ELF-1 (cell line): ENCODE measurements around the gene PTPRM.
A peak's percentile ranks its signal among the peaks of the same experiment; 100 is the strongest.
"Not testable (repeated sequence)": the region's sequence is repeated elsewhere in the genome, so short reads cannot be mapped to it uniquely, and the experiment has no call there.

Experiments
- DNase-seq: peaks from one replicate; pipeline ENCODE4 v3.0.0-alpha.2; 2016; ENCODE audit warnings: low read depth, low spot score

Gene PTPRM

DNA sequence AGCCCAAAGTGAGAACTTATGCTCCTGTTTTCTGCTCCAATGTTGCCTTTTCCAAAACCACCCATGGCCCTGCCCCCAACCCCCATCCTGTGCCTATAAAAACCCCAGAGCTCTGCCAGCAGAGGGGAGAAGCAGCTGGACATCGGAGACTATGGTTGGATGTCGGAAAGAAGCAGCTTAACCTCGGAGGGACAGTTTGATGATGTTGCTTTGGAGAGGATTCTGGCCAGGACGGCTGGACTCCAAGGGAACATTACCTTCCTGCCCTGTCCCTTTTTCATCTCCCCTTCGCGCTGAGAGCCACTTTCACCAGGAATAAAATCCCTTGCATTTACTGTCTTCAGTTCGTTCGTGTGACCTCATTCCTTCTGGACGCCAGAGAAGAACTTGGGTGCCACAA is 158.4 kb downstream of the PTPRM start:
- DNase-seq, result no peak

DNA sequence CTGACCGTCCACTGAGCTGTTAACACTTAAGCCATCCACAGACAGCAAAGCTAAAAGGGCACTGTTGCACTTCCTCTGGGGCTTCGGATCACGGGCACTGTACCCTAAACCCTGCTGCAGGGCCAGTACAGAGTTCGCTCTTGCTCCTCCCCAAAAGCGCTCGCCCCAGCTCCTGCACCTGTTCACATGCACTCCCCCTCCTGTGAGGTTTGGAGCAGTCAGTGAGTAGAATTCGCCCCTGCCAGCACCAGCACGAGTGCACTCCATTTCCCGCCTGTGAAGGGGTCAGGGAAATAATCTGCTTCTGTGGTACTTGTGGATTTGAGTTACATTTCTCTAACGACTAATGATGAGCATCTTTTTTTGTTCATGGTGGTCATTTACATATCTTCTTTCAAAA is 158.8 kb downstream of the PTPRM start:
- no peak for DNase-seq

DNA sequence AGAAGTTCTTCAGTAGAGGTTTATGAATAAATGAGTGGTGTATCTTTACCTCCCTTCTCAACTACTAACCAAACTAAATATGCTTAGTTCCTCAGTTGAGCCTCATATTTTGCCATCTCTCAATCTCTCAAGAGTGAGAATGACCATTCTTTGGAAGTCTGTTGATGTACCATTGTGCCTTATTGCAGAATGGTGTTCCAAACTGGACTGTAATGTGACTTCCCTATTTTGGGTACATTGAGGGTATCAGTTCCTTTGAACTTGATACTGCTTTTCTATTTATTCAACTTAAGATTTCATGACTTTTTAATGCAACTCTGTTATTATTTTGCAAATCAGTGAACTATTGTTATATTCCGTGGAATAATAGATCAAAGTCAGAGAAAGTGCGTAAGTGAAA is 159.4 kb downstream of the PTPRM start:
- no peak for DNase-seq

DNA sequence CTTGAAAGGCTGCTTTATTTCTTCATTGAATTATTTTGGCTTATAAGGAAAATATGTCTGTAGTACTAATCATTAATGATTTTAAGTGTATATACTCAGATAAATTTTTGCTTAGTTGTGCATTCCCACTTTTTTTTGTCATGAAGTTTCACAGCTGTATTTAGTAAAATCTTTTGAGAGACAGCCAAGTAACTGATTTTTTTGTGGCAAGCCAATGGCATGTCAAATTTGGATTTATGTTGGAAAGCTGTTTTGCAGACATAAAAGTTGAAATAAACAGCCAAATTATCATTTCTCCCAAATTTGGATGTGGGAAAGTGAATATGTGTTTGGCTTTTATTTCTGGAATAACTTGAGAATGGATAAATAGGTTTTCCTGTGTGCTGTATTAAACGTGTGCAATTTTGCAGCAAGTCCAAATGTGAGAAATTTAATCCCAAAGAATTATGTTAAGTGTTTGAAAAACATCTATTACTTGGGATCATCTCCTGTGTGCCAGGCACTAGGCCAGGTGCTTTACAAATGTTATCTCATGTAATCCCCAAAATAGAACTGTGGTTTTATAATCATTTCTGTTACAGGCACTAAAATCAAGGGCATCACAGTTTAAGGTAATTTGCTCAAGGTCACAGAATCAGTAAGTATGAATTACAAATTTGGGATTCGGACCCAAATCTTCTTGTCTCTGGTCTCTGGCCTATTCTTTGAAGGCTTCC is 160.4 kb downstream of the PTPRM start:
- DNase-seq, result no peak

DNA sequence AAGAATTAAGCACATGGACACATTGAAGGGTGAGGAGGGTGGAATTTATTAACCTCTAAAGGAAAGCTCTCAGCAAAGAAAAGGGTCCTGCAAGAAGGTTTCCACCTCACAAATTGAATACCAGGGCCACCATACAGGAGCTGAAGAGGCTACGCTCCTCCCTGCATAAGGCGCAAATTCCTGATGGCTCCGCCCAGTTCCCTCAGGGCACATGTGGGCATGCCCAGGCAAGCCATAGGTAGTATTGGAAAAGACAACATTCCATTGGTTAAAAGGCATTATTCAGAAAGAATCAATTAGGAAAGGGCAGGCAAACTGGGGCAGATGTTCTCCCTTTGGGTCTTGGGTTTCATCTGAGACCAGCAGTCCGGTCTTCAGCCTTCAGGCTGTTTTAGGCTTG is 161.2 kb downstream of the PTPRM start:
- peak; percentile 83 for DNase-seq

DNA sequence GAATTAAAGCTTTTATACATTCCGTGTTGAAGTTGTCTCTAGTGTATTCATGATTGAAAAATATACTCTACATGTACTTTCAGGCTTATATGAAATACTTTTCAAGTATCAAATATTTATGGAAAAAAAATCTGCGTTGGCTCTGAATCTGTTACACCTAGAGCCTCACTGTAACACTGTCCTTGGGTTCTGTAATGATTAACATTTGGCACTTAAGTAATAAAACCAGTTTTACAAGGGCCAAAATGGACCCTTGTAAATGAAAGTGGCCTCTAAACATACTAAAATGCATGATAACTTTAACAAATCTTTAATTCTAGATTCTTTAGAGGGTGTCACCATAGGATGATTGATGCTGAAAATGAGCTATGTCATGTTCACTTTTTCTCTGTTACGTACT is 162.8 kb downstream of the PTPRM start:
- no peak for DNase-seq

DNA sequence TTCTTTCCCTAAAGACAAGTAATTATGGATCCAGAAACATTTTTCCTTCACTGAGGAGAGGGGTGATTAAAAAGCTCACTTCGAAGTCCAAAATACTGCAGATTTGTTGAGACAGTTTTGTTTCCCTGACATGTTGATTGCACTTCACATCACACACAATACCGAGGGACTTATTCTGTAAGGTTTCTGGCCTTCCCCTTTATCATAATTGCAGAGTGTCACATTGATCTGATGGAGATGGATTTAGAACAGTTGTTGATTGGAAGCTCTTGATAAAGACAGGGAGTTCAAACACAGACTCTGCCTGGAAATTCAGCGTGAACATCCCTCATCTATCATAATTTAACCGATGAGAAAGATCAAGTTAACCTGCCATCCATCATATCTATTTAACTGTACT is 163.6 kb downstream of the PTPRM start:
- no peak for DNase-seq

DNA sequence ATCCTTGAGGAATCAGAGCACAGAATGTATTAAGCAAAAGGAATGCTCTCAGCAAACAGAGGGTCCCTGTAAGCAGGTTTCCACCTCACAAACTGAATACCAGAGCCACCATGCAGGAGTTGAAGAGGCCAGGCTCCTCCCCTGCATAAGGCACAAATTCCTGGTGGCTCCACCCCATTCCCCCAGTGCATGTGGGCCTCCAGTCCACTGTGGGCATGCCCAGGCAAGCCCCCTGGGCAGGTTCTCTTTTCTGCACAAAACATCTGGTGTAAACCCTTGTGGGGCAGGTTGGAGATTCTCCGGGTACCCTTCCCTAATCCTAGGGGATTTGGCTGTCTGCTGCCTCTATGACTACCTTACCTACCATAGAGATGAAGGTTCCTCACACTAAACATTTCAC is 166.5 kb downstream of the PTPRM start:
- peak; percentile 32 for DNase-seq

DNA sequence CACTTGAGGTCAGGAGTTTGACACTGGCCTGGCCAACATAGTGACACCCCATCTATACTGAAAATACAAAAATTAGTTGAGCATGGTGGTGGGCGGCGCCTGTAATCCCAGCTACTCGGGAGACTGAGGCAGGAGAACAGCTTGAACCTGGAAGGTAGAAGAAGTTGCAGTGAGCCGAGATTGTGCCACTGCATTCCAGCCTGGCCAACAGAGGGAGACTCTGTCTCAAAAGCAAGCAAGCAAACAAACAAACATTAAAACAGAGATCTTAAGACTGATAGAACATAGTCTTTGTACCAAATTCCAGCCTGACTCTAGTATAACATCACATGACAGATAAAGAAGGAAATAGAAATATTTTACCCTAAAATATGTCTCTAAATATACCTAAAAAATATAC is 168.1 kb downstream of the PTPRM start:
- DNase-seq, result no peak

DNA sequence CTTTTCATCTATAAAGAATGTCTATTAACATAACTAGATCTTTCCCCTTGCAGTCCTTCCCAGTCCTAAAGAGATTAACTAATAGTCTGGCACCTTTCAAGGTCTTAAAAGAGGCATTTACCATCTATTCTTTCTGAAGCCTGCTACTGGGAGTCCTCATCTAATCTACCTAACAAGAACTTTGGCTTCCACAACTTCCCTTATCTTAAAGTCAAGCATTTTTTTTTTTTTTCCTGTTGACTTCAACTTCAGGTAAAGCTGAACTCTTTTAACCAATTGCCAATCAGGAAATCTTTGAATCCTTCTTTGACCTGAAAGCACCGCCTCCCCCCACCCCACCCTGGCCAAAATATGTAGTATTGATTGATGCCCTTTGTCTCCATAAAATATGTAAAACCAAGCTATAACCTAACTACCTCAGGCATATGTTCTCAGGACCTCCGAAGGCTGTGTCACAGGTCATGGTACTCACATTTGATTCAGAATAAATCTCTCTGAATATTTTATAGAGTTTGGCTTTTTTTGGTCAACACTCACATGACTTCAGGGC is 168.6 kb downstream of the PTPRM start:
- no peak for DNase-seq

DNA sequence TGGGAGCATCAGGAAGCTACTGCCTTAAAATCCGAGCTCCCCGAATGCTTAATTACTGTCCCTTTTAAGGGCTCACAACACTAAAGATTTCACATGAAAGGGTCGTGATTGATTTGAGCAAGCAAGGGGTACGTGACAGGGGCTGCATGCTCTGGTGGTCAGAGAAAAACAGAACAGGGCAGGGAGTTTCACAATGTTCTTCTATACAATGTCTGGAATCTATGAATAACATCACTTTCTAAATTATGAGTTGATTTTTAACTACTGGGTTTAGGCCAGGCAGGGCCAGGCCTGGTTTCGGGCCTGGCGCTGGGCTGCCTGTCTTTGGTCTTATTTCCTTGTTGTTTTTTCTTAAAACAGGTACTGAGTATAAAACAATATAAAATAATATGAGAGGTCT is 169.4 kb downstream of the PTPRM start:
- DNase-seq, result not testable (repeated sequence)

DNA sequence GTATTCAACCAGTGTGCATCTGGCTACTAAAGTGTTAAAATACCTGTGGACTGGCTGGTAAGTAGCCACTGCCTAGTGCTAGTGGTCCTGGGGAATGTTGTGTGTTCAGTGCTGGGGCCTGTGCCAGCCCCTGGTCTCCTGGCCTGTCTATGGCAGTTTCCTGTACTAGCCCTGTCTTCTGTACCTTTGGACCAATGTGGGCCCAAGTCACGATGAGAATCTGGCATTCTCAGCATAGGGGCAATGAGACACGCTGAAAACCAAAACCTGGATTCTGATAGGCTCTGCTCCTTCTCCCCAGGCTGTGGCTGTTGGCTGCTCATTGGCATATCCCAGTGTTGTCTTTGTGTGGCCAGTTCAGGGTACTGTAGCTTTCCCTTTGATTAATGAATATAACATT is 170.4 kb downstream of the PTPRM start:
- no peak for DNase-seq

DNA sequence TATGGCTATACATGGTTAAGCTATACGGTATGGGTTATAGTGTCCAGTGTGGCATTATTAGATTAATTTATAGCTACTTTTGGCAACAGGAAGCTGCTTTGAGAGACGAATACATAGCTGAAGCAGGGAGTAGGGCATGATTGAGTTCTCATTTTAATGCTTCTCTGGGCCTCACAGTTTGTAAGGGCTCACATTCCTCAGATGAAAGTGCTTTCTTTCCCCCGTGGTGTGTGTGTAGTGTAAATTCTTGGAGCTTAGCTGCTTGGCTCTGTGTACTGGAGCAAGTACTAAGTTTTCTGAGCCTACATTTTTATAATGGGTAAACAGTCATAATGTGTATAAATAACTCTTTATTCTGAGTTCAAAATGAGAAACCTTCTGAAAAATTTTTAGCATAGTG is 173.7 kb downstream of the PTPRM start:
- no peak for DNase-seq

DNA sequence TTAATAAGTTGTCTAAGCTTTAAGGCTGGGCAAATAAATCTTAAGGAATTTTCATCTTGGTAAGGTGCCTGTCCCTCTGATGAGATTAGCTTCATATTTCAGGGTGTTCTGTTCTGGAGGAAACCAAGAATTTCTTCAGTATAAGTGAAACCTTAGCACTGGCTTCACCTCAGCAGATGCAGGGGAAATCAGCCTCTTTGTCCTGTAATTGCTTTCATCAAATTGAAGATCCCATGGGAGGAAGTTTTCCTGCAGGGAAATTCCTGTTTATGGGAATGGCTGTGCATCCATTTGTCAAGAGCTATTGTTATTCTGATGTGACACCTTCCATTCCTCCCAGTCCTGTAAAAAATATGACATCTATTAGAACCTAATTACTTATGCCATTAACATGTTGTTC is 174.5 kb downstream of the PTPRM start:
- no peak for DNase-seq

DNA sequence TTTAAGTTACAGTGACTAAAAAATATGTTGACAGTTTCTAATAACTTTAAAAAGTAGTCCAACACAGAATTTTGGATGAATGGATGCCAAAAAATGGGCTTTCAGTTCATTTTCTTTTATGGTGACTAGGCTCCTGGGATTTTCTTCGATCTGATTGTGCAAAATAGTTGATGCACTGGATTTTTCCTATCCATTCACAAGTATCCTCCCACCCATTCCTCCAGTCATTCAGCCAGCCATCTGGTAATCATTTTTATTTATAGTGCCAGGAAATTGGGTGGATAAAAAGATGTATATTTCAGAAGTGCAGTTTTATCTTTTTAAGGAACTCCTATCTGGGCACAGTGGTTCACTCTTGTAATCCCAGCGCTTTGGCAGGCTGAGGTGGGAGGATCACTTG is 175.1 kb downstream of the PTPRM start:
- no peak for DNase-seq

DNA sequence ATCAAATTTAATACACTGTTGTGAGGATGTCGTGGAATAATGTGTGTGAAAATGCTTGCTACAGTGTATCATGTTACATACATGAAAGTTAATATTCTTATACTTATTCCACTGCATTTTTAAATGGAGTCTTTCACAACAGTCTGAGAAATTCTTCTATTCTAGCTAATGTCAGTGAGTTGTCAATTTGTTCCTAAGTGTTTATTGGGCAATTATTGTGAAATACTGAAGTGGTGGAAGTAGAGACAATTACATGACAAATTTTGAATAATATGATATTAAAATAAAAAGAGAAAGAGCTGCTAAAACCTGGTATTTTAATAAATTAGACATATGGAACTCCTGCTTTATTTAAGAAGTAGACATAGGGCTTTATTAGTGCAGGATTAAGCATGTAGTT is 176.1 kb downstream of the PTPRM start:
- DNase-seq, result no peak

DNA sequence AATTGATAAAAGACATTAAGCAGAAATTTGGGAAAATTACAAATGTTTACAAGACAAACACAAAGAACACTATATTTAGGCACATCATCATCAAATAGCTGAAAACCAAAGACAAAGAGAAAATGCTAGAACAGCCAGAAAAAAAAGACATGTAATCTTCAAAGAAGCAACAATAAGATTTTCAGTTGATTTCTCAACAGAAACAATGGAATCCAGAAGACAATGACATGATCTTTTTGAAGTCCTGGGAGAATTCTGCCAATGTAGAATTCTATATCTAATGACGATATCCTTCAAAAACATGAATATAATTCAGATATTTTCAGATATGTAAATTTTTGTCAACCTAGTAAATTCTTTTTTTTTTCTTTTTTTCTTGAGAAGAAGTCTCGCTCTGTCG is 179.0 kb downstream of the PTPRM start:
- no peak for DNase-seq

DNA sequence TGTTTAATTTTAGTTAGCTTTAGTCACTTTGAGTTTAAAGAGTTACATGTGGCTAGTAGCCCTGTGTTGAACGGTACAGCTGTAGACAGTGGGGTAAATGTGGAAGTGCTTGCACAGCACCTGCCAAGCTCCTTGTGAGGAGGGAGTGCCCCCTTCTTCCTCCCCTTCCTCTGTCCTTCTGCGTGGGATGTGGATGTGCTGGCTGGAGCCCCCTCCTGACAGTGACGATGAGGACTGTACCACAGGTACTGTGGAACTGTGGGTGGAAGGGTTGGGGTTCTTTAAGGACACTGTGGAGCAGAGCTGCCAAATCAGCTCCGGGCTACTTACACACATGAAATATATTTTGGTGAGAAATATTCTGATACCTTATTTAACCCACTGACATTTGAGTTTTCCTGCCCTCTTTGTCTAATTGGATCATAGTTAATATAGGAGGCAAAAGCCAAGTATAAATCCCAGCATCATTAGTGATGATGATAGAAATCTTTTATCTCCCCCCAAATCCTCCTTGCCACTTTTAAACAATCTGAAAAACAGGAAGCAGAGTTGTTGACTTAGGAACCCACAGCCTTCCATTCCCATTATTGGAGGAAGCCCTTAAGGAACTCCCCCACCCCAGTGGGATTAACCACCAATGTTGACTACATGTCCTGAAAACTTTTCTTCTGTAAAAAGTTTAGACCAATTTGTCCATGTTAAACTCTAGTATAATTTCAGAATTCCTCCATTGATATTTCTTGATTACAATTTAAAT is 181.3 kb downstream of the PTPRM start:
- no peak for DNase-seq

DNA sequence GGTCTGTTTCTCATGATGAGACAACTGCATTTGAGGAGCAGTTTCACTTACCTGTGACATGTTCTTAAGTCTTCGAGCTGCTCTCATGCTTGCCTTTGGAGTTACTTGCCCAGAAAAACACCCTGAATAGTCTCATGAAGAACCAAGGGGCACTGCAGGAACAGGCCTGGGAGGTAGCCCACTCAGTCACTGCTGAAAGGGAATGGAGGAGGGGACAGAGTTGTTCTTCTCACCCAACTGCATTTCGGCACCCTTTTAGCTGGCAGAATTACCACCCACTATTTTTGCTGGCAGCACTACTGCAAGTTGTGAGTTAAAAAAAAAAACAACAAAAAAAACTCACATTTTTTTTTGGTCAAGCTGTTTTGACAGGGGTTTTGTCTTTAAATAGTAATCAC is 181.9 kb downstream of the PTPRM start:
- DNase-seq, result no peak

DNA sequence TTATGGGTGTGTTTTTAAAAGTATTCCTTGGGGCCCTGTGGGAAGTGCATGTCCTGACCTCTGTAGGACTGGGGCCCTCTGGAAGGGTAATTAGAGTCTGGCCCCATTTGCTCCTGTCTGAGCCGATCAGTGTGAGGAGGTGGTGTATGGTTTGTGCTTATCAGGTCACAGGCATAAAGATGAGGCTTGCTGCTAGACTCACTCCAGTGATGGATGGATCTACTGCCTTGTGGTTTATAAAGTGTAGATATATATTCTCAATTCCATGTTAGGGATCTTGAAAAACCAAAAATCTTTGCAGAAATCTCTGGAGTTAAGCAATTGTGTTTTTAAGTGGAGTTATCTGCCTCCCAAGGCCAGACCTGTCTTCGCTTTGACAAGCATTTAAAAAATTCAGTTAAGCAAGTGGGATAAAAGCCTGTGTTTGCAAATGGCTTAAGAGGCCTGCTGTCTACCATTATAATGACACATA is 182.4 kb downstream of the PTPRM start:
- no peak for DNase-seq

DNA sequence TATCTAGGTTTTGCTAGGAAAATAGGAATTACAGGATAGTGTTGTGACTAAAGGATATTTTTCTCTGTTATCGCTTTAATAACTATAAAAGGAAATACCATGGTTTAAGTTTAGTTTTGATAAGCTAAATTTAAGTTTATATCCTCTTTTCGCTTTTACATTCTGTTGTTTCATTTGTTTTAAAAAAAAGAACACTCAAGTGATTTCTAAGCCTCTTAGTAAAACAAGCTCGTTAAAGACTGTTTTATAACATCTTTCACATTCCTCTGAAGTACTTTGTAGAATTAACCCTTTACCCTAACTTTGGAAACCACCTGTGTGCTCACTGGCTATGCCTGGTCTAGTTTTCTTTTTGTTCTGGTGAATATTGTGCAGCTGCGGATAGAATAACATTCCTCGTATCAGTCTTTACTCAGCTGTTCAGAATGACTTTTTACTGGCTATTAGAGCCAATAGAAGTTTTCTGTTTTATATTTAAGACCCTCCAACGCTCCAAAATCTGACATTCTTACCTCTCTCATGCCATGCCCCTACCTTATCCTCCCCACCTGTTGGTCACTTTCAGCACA is 183.1 kb downstream of the PTPRM start:
- DNase-seq, result no peak

DNA sequence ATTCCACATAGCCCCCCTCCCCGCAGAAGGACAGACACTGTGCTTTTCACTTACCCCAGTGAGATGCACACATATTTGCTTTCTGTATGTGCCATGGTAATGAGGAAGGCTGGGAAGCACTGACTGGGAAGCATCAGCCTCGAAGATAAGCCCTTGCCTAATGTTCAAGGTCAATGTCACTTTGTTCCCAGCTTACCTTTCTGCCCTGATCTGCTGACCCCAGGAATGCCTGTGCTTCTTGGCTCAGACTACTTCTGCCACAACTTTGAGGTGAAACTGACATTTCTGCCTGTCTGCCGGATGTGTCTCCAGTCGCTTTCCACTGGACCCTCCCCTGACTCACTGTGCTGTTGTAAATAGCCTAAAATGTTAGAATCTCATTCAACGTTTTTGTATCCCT is 183.8 kb downstream of the PTPRM start:
- no peak for DNase-seq

DNA sequence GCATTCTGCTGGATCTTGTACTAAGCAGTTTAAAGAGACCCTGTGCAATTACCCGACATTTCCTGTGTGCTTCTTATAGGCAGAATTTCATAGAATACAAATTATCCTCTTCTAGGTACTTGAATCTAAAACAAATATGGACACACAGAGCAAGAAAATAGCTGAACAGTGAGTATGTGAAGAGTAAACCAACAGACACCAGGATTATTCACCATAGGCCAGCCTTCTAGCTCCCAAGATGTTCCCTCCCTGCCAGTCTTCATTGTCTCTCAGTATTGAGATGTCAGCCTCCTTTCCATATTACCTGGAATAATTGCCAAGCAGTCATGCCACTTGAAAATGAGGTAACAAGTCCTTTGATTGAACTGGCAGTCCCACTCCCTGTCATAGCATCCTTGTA is 187.1 kb downstream of the PTPRM start:
- no peak for DNase-seq
